ENCODE measurements around the gene RENBP. TPM values are rescaled to one million over a fixed set of nuclear protein-coding genes. Genes with fewer than 3 reads are reported as not detected.

The RENBP gene
- total RNA-seq, 1 donor from 2014 or later = 0.52 TPM

DNA sequence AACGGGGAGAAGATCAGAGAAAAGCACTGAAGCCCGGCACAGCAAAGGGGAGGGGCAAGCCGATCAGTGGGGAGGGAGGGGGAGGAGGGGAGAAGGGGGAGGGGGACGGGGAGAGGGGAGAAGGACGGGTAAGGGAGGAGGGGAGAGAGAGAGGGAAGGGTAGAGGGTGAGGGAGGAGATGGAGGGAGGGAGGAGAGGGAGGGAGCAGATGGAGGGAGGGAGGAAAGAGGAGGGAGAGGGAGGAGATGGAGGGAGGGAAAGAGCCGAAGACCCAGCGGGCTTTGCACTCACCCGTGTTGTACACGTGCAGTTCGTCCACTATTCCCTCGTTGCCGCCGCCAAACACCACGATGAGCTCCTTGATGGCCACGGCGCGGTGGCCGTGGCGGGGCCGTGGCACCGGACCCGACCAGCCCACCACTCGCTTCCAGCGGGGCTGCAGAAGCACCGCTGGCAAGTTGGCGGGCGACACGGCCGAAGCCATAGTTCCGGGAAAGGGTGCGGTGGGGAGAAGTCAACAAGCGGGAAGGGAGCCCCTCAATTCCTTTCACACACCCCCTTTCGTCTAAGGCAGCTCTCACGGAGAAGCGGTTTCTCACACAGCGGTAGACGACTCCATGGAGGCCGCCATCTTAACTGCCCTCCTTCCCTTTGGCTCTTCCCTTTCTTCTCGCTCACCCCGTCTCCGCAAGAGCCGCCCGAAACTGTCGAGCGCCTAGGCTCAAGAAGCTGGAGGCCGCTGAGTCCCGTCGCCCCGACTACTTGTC lies 26.1 kb upstream of the RENBP start:
- peak; percentile 3 for ATAC-seq

DNA sequence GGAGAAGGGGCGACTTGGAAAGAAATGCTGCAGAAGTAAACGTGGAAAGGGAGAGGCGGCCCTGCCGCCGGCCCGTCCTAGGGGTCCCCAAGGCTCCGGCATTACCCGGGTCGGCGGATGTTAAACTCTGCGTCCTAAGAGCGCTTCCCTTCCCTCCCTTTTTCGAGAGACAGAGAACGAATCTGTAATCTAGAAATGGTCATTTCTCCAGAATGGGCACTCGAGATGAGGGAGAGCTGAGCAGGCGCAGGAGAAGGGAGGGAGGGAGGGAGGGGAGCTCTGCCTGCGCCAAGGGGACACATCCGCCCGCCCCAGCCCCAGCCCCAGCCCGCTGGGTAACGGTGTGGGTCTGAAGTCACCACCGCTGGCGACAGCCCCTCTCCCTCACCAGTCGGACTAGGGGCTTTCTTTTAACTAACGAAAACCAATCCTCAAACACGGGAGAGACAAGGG lies 25.5 kb upstream of the RENBP start:
- ATAC-seq = no peak

- ATAC-seq = no peak
Observed at GRCh38 chrX:153969125-153969903, 24.9 kb upstream of the RENBP start.

DNA sequence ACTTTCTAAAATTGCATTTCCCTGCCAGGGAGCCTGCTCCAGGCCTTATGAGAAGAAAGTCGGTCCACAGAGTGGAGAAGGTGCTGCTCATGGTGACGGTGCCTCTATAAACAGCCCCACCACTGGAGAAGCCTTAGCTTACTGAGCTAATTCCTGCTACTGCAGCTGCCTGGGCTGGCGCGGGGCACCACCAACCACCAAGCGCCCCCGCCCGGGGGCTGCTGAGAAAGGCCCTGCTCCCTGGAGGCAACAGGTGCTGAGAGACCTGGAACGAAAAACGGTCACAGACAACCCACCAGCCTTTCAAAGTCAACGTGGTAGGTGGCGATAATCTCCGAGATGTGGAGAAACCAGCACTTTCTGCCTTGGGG lies 24.3 kb upstream of the RENBP start:
- no peak for ATAC-seq

DNA sequence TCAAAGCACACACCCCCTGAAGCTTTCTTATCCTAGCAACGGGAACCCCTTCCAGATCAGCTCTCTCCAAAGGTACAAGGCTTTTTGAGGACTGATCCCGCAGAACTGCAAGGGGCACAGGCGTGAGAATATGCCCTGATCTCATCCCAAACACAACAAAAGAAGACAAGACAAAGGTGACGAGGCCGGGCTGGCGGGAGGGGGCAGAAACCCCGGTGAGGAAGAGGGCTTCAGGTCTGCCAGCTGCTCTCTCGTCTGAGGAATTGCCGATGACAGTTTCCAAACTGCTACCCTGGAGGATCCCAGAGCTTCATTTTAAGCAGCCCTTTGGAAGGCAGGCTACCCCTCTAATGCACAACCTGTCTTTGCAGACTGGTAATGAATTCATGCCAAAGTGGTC lies 23.8 kb upstream of the RENBP start:
- no peak for ATAC-seq

- ATAC-seq = no peak
Observed at GRCh38 chrX:153967536-153968224, 23.2 kb upstream of the RENBP start.

- no peak for ATAC-seq
Observed at GRCh38 chrX:153966841-153967535, 22.5 kb upstream of the RENBP start.

GRCh38 chrX:153966283-153966688 lies 21.8 kb upstream of the RENBP start:
- ATAC-seq = no peak

DNA sequence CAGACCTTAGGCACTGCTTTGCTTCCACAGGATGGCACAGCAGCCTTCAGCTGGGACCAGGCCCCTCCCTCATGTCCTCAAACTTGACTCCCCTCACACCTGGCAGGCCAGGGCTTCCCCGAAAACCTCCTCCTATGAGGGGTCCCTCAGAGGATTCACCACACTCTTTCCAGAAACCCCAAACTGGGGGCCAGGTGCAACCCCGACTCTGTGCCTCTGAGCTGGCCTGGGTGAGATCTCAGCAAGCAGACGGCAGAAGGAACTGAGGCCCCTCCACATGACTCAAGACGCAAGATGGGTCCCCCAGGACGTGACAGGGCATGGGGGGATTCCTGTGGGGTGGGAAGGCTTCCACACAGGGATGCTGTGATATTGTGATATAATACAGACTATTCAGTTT lies 21.0 kb upstream of the RENBP start:
- no peak for ATAC-seq

- no peak for ATAC-seq
Observed at GRCh38 chrX:153964105-153964504, 19.7 kb upstream of the RENBP start.

- ATAC-seq = no peak
Observed at GRCh38 chrX:153963546-153963945, 19.1 kb upstream of the RENBP start.

GRCh38 chrX:153961292-153961691 lies 16.8 kb upstream of the RENBP start:
- no peak for ATAC-seq

DNA sequence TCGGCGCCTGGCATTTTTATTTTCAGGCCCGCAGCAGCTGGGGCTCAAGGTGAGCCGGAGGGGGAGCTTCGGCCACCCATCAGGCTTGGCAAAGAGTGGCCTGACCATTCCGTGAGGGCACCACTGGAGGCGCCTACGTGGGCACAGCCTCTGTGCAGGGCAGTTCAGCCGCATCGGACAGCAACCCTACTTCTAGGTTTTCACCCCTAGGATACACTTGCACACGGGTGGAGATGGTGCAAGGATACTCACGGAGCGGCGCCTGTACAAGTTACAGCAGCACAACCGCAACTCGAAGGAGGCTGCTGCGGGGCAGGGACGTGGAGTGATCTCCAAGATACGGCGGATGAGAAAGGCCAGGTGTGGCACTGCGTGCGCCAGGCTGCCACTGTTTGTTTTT lies 16.3 kb upstream of the RENBP start:
- no peak for ATAC-seq

- no peak for ATAC-seq
Observed at GRCh38 chrX:153960077-153960476, 15.6 kb upstream of the RENBP start.

GRCh38 chrX:153959649-153960048 lies 15.2 kb upstream of the RENBP start:
- no peak for ATAC-seq

GRCh38 chrX:153958605-153959004 lies 14.2 kb upstream of the RENBP start:
- ATAC-seq = no peak

- no peak for ATAC-seq
Observed at GRCh38 chrX:153957224-153957623, 12.8 kb upstream of the RENBP start.

DNA sequence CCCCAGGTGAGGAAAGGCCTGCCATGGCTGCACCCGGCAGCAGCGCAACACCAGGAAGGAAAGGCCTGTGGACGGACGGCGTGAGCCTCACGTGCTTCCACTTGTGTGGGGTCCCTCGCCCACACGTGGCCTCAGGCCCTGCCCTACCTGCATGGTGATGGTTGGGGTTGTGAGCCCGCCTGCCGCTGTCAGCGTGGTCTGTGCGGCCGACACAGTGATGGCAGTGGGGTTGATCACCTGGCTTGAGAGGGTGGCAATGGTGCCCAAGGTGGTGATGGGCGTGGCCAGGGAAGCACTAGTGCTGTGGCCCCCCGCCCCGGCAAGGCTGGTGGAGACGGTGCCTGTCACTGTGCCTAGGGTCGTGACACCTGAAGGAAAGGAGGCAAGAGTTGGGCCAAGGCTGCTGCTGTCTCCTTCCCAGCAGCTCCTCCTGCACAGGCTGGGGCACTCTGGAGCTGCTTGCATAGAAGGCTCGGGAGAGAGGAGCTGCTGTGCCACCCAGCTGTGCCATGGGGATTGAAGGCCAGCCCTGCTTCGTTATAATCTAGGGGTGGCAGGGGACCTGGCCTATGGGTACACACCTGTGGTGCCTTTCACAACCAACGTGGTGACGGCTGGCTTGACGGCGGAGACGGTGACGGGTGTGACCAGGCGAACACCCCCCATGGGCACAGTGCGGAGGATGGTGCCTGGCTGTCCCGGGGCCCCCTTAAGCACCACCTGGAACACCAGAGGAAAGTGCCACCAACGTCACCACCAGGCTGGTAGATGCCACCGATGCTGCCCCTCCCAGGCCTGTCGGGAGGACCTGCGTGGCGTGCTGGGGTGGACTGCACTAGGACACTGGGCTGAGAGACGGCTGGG lies 11.8 kb upstream of the RENBP start:
- no peak for ATAC-seq

DNA sequence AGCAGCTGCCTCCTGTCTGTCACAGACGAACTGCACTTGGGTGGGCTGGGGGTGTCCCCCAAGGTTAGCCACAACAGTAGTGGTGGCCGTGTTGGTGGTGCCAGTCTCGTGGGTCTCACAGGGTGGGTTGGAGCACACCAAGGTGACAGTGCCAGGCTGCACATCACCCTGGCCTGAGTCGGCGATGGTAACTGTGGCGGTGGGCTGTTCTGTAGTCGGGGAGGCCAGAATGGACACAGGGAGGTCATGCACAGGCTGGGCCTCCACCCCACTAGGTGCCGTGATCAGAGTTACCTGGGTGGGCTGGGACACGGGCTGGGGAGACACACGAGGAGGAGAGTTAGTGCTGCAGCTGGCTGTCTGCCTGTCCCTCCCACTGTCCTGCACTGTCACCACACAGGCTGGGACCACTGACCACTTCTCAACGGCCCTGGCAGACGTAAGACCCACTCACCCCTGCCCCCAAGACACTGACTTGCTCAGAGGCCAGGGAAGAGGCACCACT lies 10.8 kb upstream of the RENBP start:
- ATAC-seq = no peak

GRCh38 chrX:153954558-153955227 lies 10.2 kb upstream of the RENBP start:
- no peak for ATAC-seq
